Brain microvascular endothelial cell (primary cell): Measurements from ENCODE around the gene CYP4F2.
"Not testable (repeated sequence)": the region's sequence is repeated elsewhere in the genome, so short reads cannot be mapped to it uniquely, and the experiment has no call there.

Experiments used
- DNase-seq: peaks from one replicate; pipeline ENCODE4 v3.0.0-alpha.2; 2020
- H3K27ac ChIP-seq: fragments of 250-450 bp; sonication (Bioruptor Pico); 2 replicates; pipeline ENCODE4 v1.5.1; 2020; ENCODE audit warnings: mild to moderate bottlenecking, moderate library complexity
- H3K27me3 ChIP-seq: fragments of 250-450 bp; sonication (Bioruptor Pico); replicated peaks from 2 replicates; pipeline ENCODE4 v1.5.1; 2020; ENCODE audit warnings: mild to moderate bottlenecking
- H3K36me3 ChIP-seq: fragments of 250-450 bp; sonication (Bioruptor Pico); replicated peaks from 2 replicates; pipeline ENCODE4 v1.5.1; 2020; ENCODE audit warnings: mild to moderate bottlenecking
- H3K4me3 ChIP-seq: 2 replicates; pipeline ENCODE4 v1.5.1; 2011; ENCODE audit warnings: low read depth, mild to moderate bottlenecking, control low read depth, low read length, moderate library complexity
- CTCF ChIP-seq: IDR thresholded peaks from 2 replicates; pipeline ENCODE4 v1.5.1; 2011; ENCODE audit warnings: low read depth, mild to moderate bottlenecking, moderate library complexity, low read length, control low read depth, inconsistent platforms; ENCODE audit errors: missing control alignments
- in situ Hi-C: cut with HindIII; loops from 2 replicates; pipeline ENCODE4 v1.10.0; 2017; ENCODE audit warnings: low sequenced_read_pairs, low pct_ligation_motif_present

Gene CYP4F2

GRCh38 chr19:15860522-15860921, 37.4 kb downstream of the CYP4F2 start:
- in situ Hi-C loops, result no loop called here
- no peaks in the 10 kb centered on the region for H3K36me3 ChIP-seq

GRCh38 chr19:15859187-15859586, 38.7 kb downstream of the CYP4F2 start:
- H3K4me3 ChIP-seq, result no peak overlapping the region
- TF ChIP-seq CTCF, result no peak
- in situ Hi-C loops, result no loop called here
- no peaks in the 10 kb centered on the region for H3K27me3 ChIP-seq
- H3K36me3 ChIP-seq, result no peaks in the 10 kb centered on the region
- no peak overlapping the region for H3K27ac ChIP-seq
- no peak for DNase-seq

More at GRCh38 chr19:15860522-15860921, 37.4 kb downstream of the CYP4F2 start:
- no peak overlapping the region for H3K4me3 ChIP-seq
- TF ChIP-seq CTCF, result no peak
- no peak overlapping the region for H3K27ac ChIP-seq
- no peak for DNase-seq
- H3K27me3 ChIP-seq, result no peaks in the 10 kb centered on the region

- DNase-seq, result no peak
- no peak overlapping the region for H3K4me3 ChIP-seq
- in situ Hi-C loops, result no loop called here
- H3K27ac ChIP-seq, result no peak overlapping the region
- no peaks in the 10 kb centered on the region for H3K27me3 ChIP-seq
- TF ChIP-seq CTCF, result no peak
- no peaks in the 10 kb centered on the region for H3K36me3 ChIP-seq
Observed at GRCh38 chr19:15850385-15850784, 47.5 kb downstream of the CYP4F2 start.

- in situ Hi-C loops, result no loop called here
- no peak overlapping the region for H3K27ac ChIP-seq
- TF ChIP-seq CTCF, result no peak
- H3K36me3 ChIP-seq, result no peaks in the 10 kb centered on the region
- DNase-seq, result no peak
- no peak overlapping the region for H3K4me3 ChIP-seq
- H3K27me3 ChIP-seq, result no peaks in the 10 kb centered on the region
Observed at GRCh38 chr19:15846923-15847322, 51.0 kb downstream of the CYP4F2 start.

- in situ Hi-C loops, H3K4me3 ChIP-seq, H3K27me3 ChIP-seq, DNase-seq, H3K36me3 ChIP-seq, H3K27ac ChIP-seq: not testable (repeated sequence)
Observed at GRCh38 chr19:15843894-15844222, 54.0 kb downstream of the CYP4F2 start.

- DNase-seq, result no peak
- TF ChIP-seq CTCF, result no peak
- Histone ChIP-seq H3K4me3 (no peak overlapping the region), H3K27ac (no peak overlapping the region), H3K27me3 (no peaks in the 10 kb centered on the region), H3K36me3 (no peaks in the 10 kb centered on the region)
- in situ Hi-C loops, result no loop called here
Observed at GRCh38 chr19:15843203-15843893, 54.5 kb downstream of the CYP4F2 start.
